Osteocyte (in vitro differentiated cells): Measurements from ENCODE around the gene OCIAD1. TPM values are rescaled to one million over a fixed set of nuclear protein-coding genes. Genes with fewer than 3 reads are reported as not detected.
"Not testable (repeated sequence)": the region's sequence is repeated elsewhere in the genome, so short reads cannot be mapped to it uniquely, and the experiment has no call there.

ENCODE experiments used
- DNase-seq: peaks from one replicate; pipeline ENCODE4 v3.0.0; 2021; ENCODE audit warnings: mixed read lengths; ENCODE audit not compliant: unreplicated experiment; ENCODE audit errors: extremely low spot score
- H3K27ac Mint-ChIP-seq: one replicate; pipeline ENCODE4 v1.8.0; 2021; ENCODE audit warnings: mild to moderate bottlenecking, mixed read lengths; ENCODE audit not compliant: unreplicated experiment
- H3K27me3 Mint-ChIP-seq: one replicate; pipeline ENCODE4 v1.8.0; 2021; ENCODE audit warnings: mixed read lengths; ENCODE audit not compliant: unreplicated experiment
- H3K36me3 Mint-ChIP-seq: one replicate; pipeline ENCODE4 v1.8.0; 2021; ENCODE audit warnings: mixed read lengths; ENCODE audit not compliant: unreplicated experiment
- H3K4me1 Mint-ChIP-seq: one replicate; pipeline ENCODE4 v1.8.0; 2021; ENCODE audit warnings: mixed read lengths; ENCODE audit not compliant: unreplicated experiment
- H3K4me3 Mint-ChIP-seq: one replicate; pipeline ENCODE4 v1.8.0; 2021; ENCODE audit warnings: mild to moderate bottlenecking, moderate library complexity, mixed read lengths; ENCODE audit not compliant: unreplicated experiment
- H3K9me3 Mint-ChIP-seq: one replicate; pipeline ENCODE4 v1.8.0; 2021; ENCODE audit warnings: mixed read lengths; ENCODE audit not compliant: unreplicated experiment
- total RNA-seq: library from RNA; stranded (reverse); gene quantifications from 2 replicates; pipeline ENCODE4 v1.2.1, GENCODE V29; 2021
- TF ChIP-seq, protein P1 (sequence below): fragments of 200-600 bp; sonication (generic); IDR thresholded peaks from 2 replicates; pipeline ENCODE4 v1.5.0; 2021; ENCODE audit warnings: antibody characterized with exemption, mild to moderate bottlenecking, moderate library complexity

OCIAD1 gene
- total RNA-seq, 1 donor from 2014 or later = 165 TPM

DNA sequence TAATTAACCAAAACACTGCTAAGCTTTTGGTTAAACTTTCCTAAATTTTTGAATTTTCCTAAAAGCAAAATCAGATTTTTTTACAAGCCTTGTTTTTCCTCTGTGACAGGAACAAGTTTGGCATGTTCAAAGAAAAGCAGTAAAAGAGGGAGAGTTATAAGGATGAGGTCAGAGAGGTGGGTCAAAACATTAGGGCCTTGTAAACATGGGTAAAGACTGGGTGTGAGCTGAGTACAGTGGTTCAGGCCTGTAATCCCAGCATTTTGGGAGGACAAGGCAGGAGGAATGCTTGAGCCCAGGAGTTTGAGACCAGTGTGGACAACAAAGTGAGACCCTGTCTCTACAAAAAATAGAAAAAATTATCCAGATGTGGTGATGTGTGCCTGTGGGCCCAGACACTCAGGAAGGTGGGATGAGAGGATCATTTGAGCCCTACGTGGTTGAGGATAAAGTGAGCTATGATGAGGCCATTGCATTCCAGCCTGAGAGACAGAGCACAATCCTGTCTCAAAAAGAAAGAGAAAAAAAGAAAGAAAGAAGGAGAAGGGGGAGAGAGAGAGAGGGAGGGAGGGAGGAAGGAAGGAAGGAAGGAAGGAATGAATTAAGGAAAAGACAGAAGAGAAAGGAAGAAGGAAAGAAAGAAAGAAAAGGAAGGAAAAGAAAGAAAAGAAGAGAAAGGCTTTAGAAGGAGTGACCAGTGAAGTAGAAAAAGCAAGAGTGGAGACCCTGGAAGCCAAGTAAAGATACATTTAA lies 33.8 kb upstream of the OCIAD1 start:
- Mint-ChIP-seq H3K4me3 (no peak overlapping the region), H3K27me3 (no peaks in the 10 kb centered on the region), H3K9me3 (no peaks in the 10 kb centered on the region), H3K27ac (no peak overlapping the region), H3K36me3 (no peaks in the 10 kb centered on the region), H3K4me1 (peaks cover 23% of the 10 kb centered on the region)
- DNase-seq = no peak
- TF ChIP-seq, protein P1, sequence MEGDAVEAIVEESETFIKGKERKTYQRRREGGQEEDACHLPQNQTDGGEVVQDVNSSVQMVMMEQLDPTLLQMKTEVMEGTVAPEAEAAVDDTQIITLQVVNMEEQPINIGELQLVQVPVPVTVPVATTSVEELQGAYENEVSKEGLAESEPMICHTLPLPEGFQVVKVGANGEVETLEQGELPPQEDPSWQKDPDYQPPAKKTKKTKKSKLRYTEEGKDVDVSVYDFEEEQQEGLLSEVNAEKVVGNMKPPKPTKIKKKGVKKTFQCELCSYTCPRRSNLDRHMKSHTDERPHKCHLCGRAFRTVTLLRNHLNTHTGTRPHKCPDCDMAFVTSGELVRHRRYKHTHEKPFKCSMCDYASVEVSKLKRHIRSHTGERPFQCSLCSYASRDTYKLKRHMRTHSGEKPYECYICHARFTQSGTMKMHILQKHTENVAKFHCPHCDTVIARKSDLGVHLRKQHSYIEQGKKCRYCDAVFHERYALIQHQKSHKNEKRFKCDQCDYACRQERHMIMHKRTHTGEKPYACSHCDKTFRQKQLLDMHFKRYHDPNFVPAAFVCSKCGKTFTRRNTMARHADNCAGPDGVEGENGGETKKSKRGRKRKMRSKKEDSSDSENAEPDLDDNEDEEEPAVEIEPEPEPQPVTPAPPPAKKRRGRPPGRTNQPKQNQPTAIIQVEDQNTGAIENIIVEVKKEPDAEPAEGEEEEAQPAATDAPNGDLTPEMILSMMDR = no peak

DNA sequence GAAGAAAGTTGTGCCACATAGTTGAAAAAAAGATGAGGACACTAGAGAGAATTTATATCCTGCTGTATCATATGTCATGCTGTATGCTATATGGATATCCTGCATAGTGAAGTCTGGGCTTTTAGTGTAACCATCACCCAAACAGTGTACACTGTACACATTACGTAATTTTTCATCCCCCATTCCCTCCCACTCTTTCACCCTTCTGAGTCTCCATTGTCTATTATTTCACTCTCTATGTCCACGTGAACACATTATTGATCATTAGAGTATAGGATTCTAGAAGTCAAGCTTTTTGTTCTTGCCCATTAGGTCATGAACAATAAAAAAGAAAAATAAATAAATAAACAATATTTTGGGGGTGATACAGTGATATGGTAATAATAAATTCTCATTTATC lies 32.8 kb upstream of the OCIAD1 start:
- TF ChIP-seq, protein P1 = no peak
- Mint-ChIP-seq H3K36me3 (no peaks in the 10 kb centered on the region), H3K4me1 (peaks cover 26% of the 10 kb centered on the region)

DNA sequence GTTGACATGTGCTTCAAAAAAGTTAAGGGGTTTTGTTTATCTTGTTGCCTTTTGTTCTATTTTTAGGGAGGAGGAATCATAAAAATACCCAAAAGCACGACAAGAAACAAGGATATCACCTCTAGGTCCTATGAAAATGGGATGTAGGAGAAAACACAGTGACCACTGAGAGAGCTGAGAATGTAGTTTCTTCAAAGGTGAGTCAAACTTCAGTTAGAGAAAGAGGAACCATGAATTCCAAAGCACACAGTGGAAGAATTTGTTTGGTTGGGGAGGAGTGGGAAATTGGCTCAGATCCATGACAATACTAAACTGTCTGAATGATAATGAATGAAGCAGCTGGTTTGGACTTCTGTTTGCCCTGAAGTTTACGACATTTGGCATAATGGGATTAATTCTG lies 31.7 kb upstream of the OCIAD1 start:
- TF ChIP-seq, protein P1 = no peak
- Mint-ChIP-seq H3K27ac (no peak overlapping the region), H3K4me1 (peaks cover 26% of the 10 kb centered on the region), H3K27me3 (no peaks in the 10 kb centered on the region), H3K36me3 (no peaks in the 10 kb centered on the region), H3K9me3 (no peaks in the 10 kb centered on the region), H3K4me3 (no peak overlapping the region)
- no peak for DNase-seq

More for the DNA sequence above, 32.8 kb upstream of the OCIAD1 start:
- no peak overlapping the region for H3K27ac Mint-ChIP-seq
- DNase-seq = no peak
- no peaks in the 10 kb centered on the region for H3K9me3 Mint-ChIP-seq
- H3K4me3 Mint-ChIP-seq = no peak overlapping the region
- no peaks in the 10 kb centered on the region for H3K27me3 Mint-ChIP-seq

DNA sequence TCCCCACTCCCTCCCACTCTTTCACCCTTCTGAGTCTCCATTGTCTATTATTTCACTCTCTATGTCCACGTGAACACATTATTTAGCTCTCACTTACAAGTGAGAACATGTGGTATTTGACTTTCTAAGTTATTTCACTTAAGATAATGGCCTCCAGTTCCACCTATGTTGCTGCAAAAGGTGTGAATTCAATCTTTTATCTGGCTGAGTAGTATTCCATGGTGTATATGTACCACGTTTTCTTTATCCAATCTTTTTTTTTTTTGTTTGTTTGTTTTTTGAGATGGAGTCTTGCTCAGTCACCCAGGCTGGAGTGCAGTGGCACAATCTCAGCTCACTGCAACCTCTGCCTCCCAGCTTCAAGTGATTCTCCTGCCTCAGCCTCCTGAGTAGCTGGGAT lies 30.7 kb upstream of the OCIAD1 start:
- not testable (repeated sequence) for H3K27ac Mint-ChIP-seq, H3K4me3 Mint-ChIP-seq, H3K36me3 Mint-ChIP-seq, H3K9me3 Mint-ChIP-seq, DNase-seq, H3K27me3 Mint-ChIP-seq
- H3K4me1 Mint-ChIP-seq = peaks cover 26% of the 10 kb centered on the region

DNA sequence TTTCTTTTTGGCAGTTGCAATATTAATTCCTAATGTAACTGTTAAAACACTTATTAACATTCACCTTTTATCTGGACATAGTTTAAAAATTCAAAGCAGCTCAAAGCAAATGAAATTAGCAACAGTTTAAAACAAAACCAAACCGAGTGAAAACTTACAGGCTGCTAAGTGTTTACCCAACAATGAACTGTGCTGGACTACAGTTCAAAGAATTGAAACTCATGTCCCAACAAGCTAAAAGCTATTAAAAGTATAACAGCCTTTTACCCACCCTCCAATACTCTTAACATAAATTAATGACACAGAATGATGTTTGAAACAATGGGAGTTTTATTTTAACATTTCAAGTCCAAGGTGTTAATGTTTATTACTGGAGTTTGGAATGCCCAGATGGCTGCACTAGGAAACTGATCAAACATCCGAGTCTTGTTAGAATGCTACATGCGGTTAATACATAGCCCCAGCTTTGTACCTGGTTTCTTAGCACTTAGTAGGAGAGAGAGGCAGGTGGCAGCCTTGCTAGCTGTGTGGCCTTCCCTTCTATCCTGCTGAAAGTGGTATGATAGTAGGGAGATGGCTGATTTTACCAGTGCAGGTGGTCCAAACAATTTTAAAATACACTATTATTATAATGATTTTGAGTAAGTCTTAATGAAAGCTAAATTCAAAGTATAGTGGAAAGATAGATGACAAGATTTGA lies 29.7 kb upstream of the OCIAD1 start:
- Mint-ChIP-seq H3K27ac (peak overlapping the region; percentile 75), H3K4me3 (no peak overlapping the region), H3K9me3 (no peaks in the 10 kb centered on the region), H3K27me3 (no peaks in the 10 kb centered on the region), H3K4me1 (peaks cover 26% of the 10 kb centered on the region), H3K36me3 (no peaks in the 10 kb centered on the region)
- TF ChIP-seq, protein P1 = no peak
- no peak for DNase-seq
